Karpas-422 (cell line): ENCODE measurements around the gene IL18BP. TPM values are rescaled to one million over a fixed set of nuclear protein-coding genes. Genes with fewer than 3 reads are reported as not detected.

Experiments
- DNase-seq: peaks from one replicate; pipeline ENCODE4 v3.0.0-alpha.2; 2015
- H2AFZ ChIP-seq: fragments of 200-600 bp; sonication (generic); 2 replicates; pipeline ENCODE4 v1.6.1; 2014; ENCODE audit warnings: antibody characterized with exemption, low read length, mixed read lengths
- H3K27ac ChIP-seq: fragments of 200-600 bp; sonication (generic); 2 replicates; pipeline ENCODE4 v1.5.1; 2014; ENCODE audit warnings: mild to moderate bottlenecking, low read length, moderate library complexity
- H3K27me3 ChIP-seq: fragments of 200-600 bp; sonication (generic); 2 replicates; pipeline ENCODE4 v1.6.1; 2014; ENCODE audit warnings: low read length, mixed read lengths
- H3K36me3 ChIP-seq: fragments of 200-600 bp; sonication (generic); 2 replicates; pipeline ENCODE4 v1.6.1; 2014; ENCODE audit warnings: low read length, mixed read lengths; ENCODE audit not compliant: insufficient read depth
- H3K4me1 ChIP-seq: fragments of 200-600 bp; sonication (generic); 2 replicates; pipeline ENCODE4 v1.6.1; 2014; ENCODE audit warnings: mild to moderate bottlenecking, low read length, mixed read lengths
- H3K4me2 ChIP-seq: fragments of 200-600 bp; sonication (generic); 2 replicates; pipeline ENCODE4 v1.6.1; 2014; ENCODE audit warnings: low read length, low read depth, mild to moderate bottlenecking; ENCODE audit not compliant: poor library complexity, severe bottlenecking
- H3K4me3 ChIP-seq: fragments of 200-600 bp; sonication (generic); 2 replicates; pipeline ENCODE4 v1.5.1; 2014; ENCODE audit warnings: mild to moderate bottlenecking, antibody characterized with exemption, low read length, mixed read lengths
- H3K79me2 ChIP-seq: fragments of 200-600 bp; sonication (generic); 2 replicates; pipeline ENCODE4 v1.6.1; 2014; ENCODE audit warnings: mild to moderate bottlenecking, low read length, mixed read lengths
- H3K9ac ChIP-seq: fragments of 200-600 bp; sonication (generic); 2 replicates; pipeline ENCODE4 v1.6.0; 2014; ENCODE audit warnings: low read length
- H3K9me2 ChIP-seq: fragments of 200-600 bp; sonication (generic), shearing (Covaris generic); replicated peaks from 2 replicates; pipeline ENCODE4 v1.6.0; 2014; ENCODE audit warnings: mild to moderate bottlenecking, low read length, moderate library complexity; ENCODE audit not compliant: insufficient read depth
- H3K9me3 ChIP-seq: fragments of 300-700, 200-600 bp; sonication (generic); 2 replicates; pipeline ENCODE4 v1.6.1; 2014; ENCODE audit warnings: low read length, mixed read lengths
- H4K20me1 ChIP-seq: fragments of 200-600 bp; sonication (generic); 2 replicates; pipeline ENCODE4 v1.6.1; 2014; ENCODE audit warnings: mild to moderate bottlenecking, antibody characterized with exemption, low read length, low read depth; ENCODE audit not compliant: insufficient read depth
- total RNA-seq: library from RNA; depleted of rRNA; stranded (reverse); fragments of >200 nt; shearing (Covaris generic); gene quantifications from 2 replicates; pipeline ENCODE4 v1.2.3, GENCODE V29; 2014; ENCODE audit warnings: low replicate concordance

The IL18BP gene
- total RNA-seq, 1 experiment from 2014 or later = 5.4 TPM

- Histone ChIP-seq H3K27me3 (no peaks in the 10 kb centered on the region), H3K27ac (no peak overlapping the region), H3K4me3 (no peak overlapping the region), H3K9me3 (no peaks in the 10 kb centered on the region), H3K9me2 (no peaks in the 10 kb centered on the region), H3K4me1 (peaks cover 24% of the 10 kb centered on the region), H3K9ac (no peak overlapping the region), H3K4me2 (no peak overlapping the region), H2AFZ (no peak overlapping the region), H3K79me2 (peaks cover 26% of the 10 kb centered on the region), H4K20me1 (peaks cover 8% of the 10 kb centered on the region; the same call in 1 of the 2 replicates), H3K36me3 (peaks cover 1% of the 10 kb centered on the region; the same call in 1 of the 2 replicates)
- no peak for DNase-seq
Observed at GRCh38 chr11:71976551-71976950, 22.2 kb upstream of the IL18BP start.

- peak overlapping the region; percentile 21 for H3K9ac ChIP-seq
Observed at GRCh38 chr11:71977090-71977489, 21.6 kb upstream of the IL18BP start.

GRCh38 chr11:71977743-71978418 lies 20.8 kb upstream of the IL18BP start:
- Histone ChIP-seq H2AFZ (no peak overlapping the region), H3K4me2 (peak overlapping the region; percentile 28), H4K20me1 (peaks cover 4% of the 10 kb centered on the region; the same call in 1 of the 2 replicates), H3K27me3 (no peaks in the 10 kb centered on the region), H3K27ac (peak overlapping the region; percentile 57), H3K9ac (peak overlapping the region; percentile 21), H3K9me3 (no peaks in the 10 kb centered on the region), H3K4me3 (no peak overlapping the region), H3K79me2 (peaks cover 19% of the 10 kb centered on the region), H3K36me3 (no peaks in the 10 kb centered on the region; the same call in 1 of the 2 replicates), H3K9me2 (no peaks in the 10 kb centered on the region), H3K4me1 (peaks cover 24% of the 10 kb centered on the region)
- DNase-seq = peak; percentile 87

More at GRCh38 chr11:71977090-71977489, 21.6 kb upstream of the IL18BP start:
- Histone ChIP-seq H4K20me1 (peaks cover 6% of the 10 kb centered on the region; the same call in 1 of the 2 replicates), H3K79me2 (peaks cover 20% of the 10 kb centered on the region; the same call in 1 of the 2 replicates), H3K9me2 (no peaks in the 10 kb centered on the region), H3K4me2 (peak overlapping the region; percentile 28), H3K4me3 (no peak overlapping the region), H2AFZ (no peak overlapping the region), H3K27me3 (no peaks in the 10 kb centered on the region), H3K4me1 (peaks cover 24% of the 10 kb centered on the region), H3K27ac (peak overlapping the region; percentile 57; the same call in 1 of the 2 replicates), H3K9me3 (no peaks in the 10 kb centered on the region), H3K36me3 (no peaks in the 10 kb centered on the region; the same call in 1 of the 2 replicates)
- DNase-seq = no peak

GRCh38 chr11:71979094-71979493 lies 19.6 kb upstream of the IL18BP start:
- H3K4me2 ChIP-seq = no peak overlapping the region
- peaks cover 4% of the 10 kb centered on the region; the same call in 1 of the 2 replicates for H4K20me1 ChIP-seq
- H3K9me3 ChIP-seq = no peaks in the 10 kb centered on the region
- no peak overlapping the region for H3K4me3 ChIP-seq
- H3K79me2 ChIP-seq = peaks cover 19% of the 10 kb centered on the region
- no peaks in the 10 kb centered on the region for H3K9me2 ChIP-seq
- DNase-seq = no peak
- no peak overlapping the region for H3K27ac ChIP-seq
- H3K9ac ChIP-seq = no peak overlapping the region
- peaks cover 24% of the 10 kb centered on the region for H3K4me1 ChIP-seq
- no peaks in the 10 kb centered on the region; the same call in 1 of the 2 replicates for H3K36me3 ChIP-seq
- H3K27me3 ChIP-seq = no peaks in the 10 kb centered on the region
- H2AFZ ChIP-seq = no peak overlapping the region

- H3K36me3 ChIP-seq = no peaks in the 10 kb centered on the region; the same call in 1 of the 2 replicates
- no peak for DNase-seq
- peaks cover 24% of the 10 kb centered on the region for H3K4me1 ChIP-seq
- peaks cover 4% of the 10 kb centered on the region; the same call in 1 of the 2 replicates for H4K20me1 ChIP-seq
- no peaks in the 10 kb centered on the region for H3K9me2 ChIP-seq
- H3K27ac ChIP-seq = no peak overlapping the region
- H3K9ac ChIP-seq = no peak overlapping the region
- no peak overlapping the region for H2AFZ ChIP-seq
- H3K27me3 ChIP-seq = no peaks in the 10 kb centered on the region
- no peaks in the 10 kb centered on the region for H3K9me3 ChIP-seq
- no peak overlapping the region for H3K4me3 ChIP-seq
- H3K79me2 ChIP-seq = peaks cover 19% of the 10 kb centered on the region
- H3K4me2 ChIP-seq = no peak overlapping the region
Observed at GRCh38 chr11:71979602-71980001, 19.1 kb upstream of the IL18BP start.

GRCh38 chr11:71986131-71986530 lies 12.6 kb upstream of the IL18BP start:
- H3K27ac ChIP-seq = no peak overlapping the region
- no peaks in the 10 kb centered on the region for H3K36me3 ChIP-seq
- peaks cover 4% of the 10 kb centered on the region for H3K4me1 ChIP-seq
- H3K4me3 ChIP-seq = no peak overlapping the region
- H3K9me3 ChIP-seq = no peaks in the 10 kb centered on the region
- no peak overlapping the region for H2AFZ ChIP-seq
- H3K9ac ChIP-seq = no peak overlapping the region
- H3K4me2 ChIP-seq = no peak overlapping the region
- peaks cover 3% of the 10 kb centered on the region; the same call in 1 of the 2 replicates for H3K79me2 ChIP-seq
- H3K27me3 ChIP-seq = no peaks in the 10 kb centered on the region
- H4K20me1 ChIP-seq = no peaks in the 10 kb centered on the region; the same call in 1 of the 2 replicates
- DNase-seq = no peak
- H3K9me2 ChIP-seq = no peaks in the 10 kb centered on the region

GRCh38 chr11:71987521-71987920 lies 11.2 kb upstream of the IL18BP start:
- no peak overlapping the region for H3K27ac ChIP-seq
- no peak overlapping the region for H3K4me2 ChIP-seq
- no peaks in the 10 kb centered on the region; the same call in 1 of the 2 replicates for H4K20me1 ChIP-seq
- no peaks in the 10 kb centered on the region for H3K36me3 ChIP-seq
- no peaks in the 10 kb centered on the region for H3K27me3 ChIP-seq
- H3K9me3 ChIP-seq = no peaks in the 10 kb centered on the region
- peaks cover 15% of the 10 kb centered on the region for H3K4me1 ChIP-seq
- H2AFZ ChIP-seq = no peak overlapping the region
- peaks cover under 1% of the 10 kb centered on the region; the same call in 1 of the 2 replicates for H3K79me2 ChIP-seq
- no peak overlapping the region for H3K4me3 ChIP-seq
- DNase-seq = no peak
- no peaks in the 10 kb centered on the region for H3K9me2 ChIP-seq
- no peak overlapping the region for H3K9ac ChIP-seq

- no peaks in the 10 kb centered on the region for H3K36me3 ChIP-seq
- H4K20me1 ChIP-seq = no peaks in the 10 kb centered on the region; the same call in 1 of the 2 replicates
- no peak overlapping the region for H3K27ac ChIP-seq
- no peak overlapping the region for H3K4me3 ChIP-seq
- no peak for DNase-seq
- H3K9ac ChIP-seq = no peak overlapping the region
- H3K4me1 ChIP-seq = peaks cover 15% of the 10 kb centered on the region
- no peaks in the 10 kb centered on the region for H3K79me2 ChIP-seq
- no peak overlapping the region for H2AFZ ChIP-seq
- no peaks in the 10 kb centered on the region for H3K9me3 ChIP-seq
- no peak overlapping the region for H3K4me2 ChIP-seq
- H3K27me3 ChIP-seq = no peaks in the 10 kb centered on the region
- H3K9me2 ChIP-seq = no peaks in the 10 kb centered on the region
Observed at GRCh38 chr11:71988050-71988449, 10.7 kb upstream of the IL18BP start.
